GM19452 (cell line): Measurements from ENCODE around the gene ELFN2.

ENCODE experiments used
- ATAC-seq: cut with Tn5 transposase; IDR thresholded peaks from one replicate; pipeline ENCODE4 v1.9.1; 2021; ENCODE audit not compliant: unreplicated experiment

Gene ELFN2

GRCh38 chr22:37358917-37359316, 68.4 kb downstream of the ELFN2 start:
- no peak for ATAC-seq

GRCh38 chr22:37358386-37358785, 68.9 kb downstream of the ELFN2 start:
- no peak for ATAC-seq

- ATAC-seq: no peak
These were observed 69.7 kb downstream of the ELFN2 start for GRCh38 chr22:37357446-37358075.

- ATAC-seq: no peak
These were observed 70.4 kb downstream of the ELFN2 start for GRCh38 chr22:37356922-37357321.

GRCh38 chr22:37355174-37355573, 72.1 kb downstream of the ELFN2 start:
- no peak for ATAC-seq

GRCh38 chr22:37354670-37355069, 72.6 kb downstream of the ELFN2 start:
- ATAC-seq: no peak

- no peak for ATAC-seq
These were observed 73.0 kb downstream of the ELFN2 start for GRCh38 chr22:37354261-37354660.

- ATAC-seq: no peak
These were observed 73.4 kb downstream of the ELFN2 start for GRCh38 chr22:37353839-37354238.

- ATAC-seq: no peak
These were observed 74.8 kb downstream of the ELFN2 start for GRCh38 chr22:37352481-37352880.

- ATAC-seq: no peak
These were observed 76.0 kb downstream of the ELFN2 start for GRCh38 chr22:37351232-37351631.

GRCh38 chr22:37349043-37349814, 78.0 kb downstream of the ELFN2 start:
- ATAC-seq: no peak

GRCh38 chr22:37346505-37346895, 80.8 kb downstream of the ELFN2 start:
- ATAC-seq: no peak

- ATAC-seq: no peak
These were observed 81.3 kb downstream of the ELFN2 start for GRCh38 chr22:37345863-37346504.

GRCh38 chr22:37344735-37345449, 82.4 kb downstream of the ELFN2 start:
- ATAC-seq: no peak

GRCh38 chr22:37343863-37344734, 83.2 kb downstream of the ELFN2 start:
- no peak for ATAC-seq

GRCh38 chr22:37343348-37343747, 83.9 kb downstream of the ELFN2 start:
- no peak for ATAC-seq

- ATAC-seq: no peak
These were observed 85.2 kb downstream of the ELFN2 start for GRCh38 chr22:37342065-37342464.

- ATAC-seq: no peak
These were observed 86.7 kb downstream of the ELFN2 start for GRCh38 chr22:37340331-37341262.

- no peak for ATAC-seq
These were observed 88.6 kb downstream of the ELFN2 start for GRCh38 chr22:37338539-37339246.
